HepG2 (cell line): ENCODE results near the gene CACNG7. TPM values are rescaled to one million over a fixed set of nuclear protein-coding genes. Genes with fewer than 3 reads are reported as not detected.

Experiments used
- ARHGAP35 ChIP-seq: sonication (generic); formaldehyde crosslinking; IDR thresholded peaks from 2 replicates; pipeline ENCODE4 v1.9.0; 2022; ENCODE audit warnings: mild to moderate bottlenecking, inconsistent platforms, moderate library complexity, missing genetic modification reagents, borderline replicate concordance
- ARNT2 ChIP-seq: sonication (generic); formaldehyde crosslinking; IDR thresholded peaks from 2 replicates; pipeline ENCODE4 v1.8.0; 2022; ENCODE audit warnings: mild to moderate bottlenecking, low read depth, missing genetic modification reagents, moderate library complexity
- CREM ChIP-seq, 2 experiments: sonication (generic) in 1 of 2; formaldehyde crosslinking in 1 of 2; IDR thresholded peaks; 2 replicates each; pipeline versions ENCODE4 v1.4.0 to v1.6.1; 2016 to 2020; ENCODE audit warnings: antibody characterized with exemption in 1 of 2, mild to moderate bottlenecking in 1 of 2, missing genetic modification reagents in 1 of 2
- ELF3 ChIP-seq: IDR thresholded peaks from 2 replicates; pipeline ENCODE4 v1.6.1; 2016; ENCODE audit warnings: missing genetic modification reagents, missing compliant biosample characterization
- POGZ ChIP-seq: sonication (generic); formaldehyde crosslinking; IDR thresholded peaks from 2 replicates; pipeline ENCODE4 v1.4.0; 2020; ENCODE audit warnings: mild to moderate bottlenecking, missing genetic modification reagents
- PRMT3 ChIP-seq: sonication (generic); formaldehyde crosslinking; IDR thresholded peaks from 2 replicates; pipeline ENCODE4 v1.8.1; 2022; ENCODE audit warnings: low read depth, mild to moderate bottlenecking, moderate library complexity, missing genetic modification reagents, borderline replicate concordance
- RARA ChIP-seq: IDR thresholded peaks from 2 replicates; pipeline ENCODE4 v1.6.1; 2016; ENCODE audit warnings: missing genetic modification reagents, missing compliant biosample characterization
- SALL1 ChIP-seq: sonication (generic); formaldehyde crosslinking; IDR thresholded peaks from 2 replicates; pipeline ENCODE4 v1.8.0; 2022; ENCODE audit warnings: mild to moderate bottlenecking, missing genetic modification reagents
- ZNF337 ChIP-seq: sonication (generic); formaldehyde crosslinking; IDR thresholded peaks from 2 replicates; pipeline ENCODE4 v1.5.1; 2020; ENCODE audit warnings: missing genetic modification reagents, low read depth, mild to moderate bottlenecking, borderline replicate concordance
- ZNF672 ChIP-seq: sonication (generic); formaldehyde crosslinking; IDR thresholded peaks from 2 replicates; pipeline ENCODE4 v1.8.1; 2022; ENCODE audit warnings: missing genetic modification reagents
- ZNF746 ChIP-seq: sonication (generic); formaldehyde crosslinking; IDR thresholded peaks from 2 replicates; pipeline ENCODE4 v1.8.0; 2022; ENCODE audit warnings: mild to moderate bottlenecking, missing genetic modification reagents
- ZSCAN22 ChIP-seq: sonication (generic); formaldehyde crosslinking; IDR thresholded peaks from 2 replicates; pipeline ENCODE4 v1.4.0; 2020; ENCODE audit warnings: mild to moderate bottlenecking, missing genetic modification reagents
- ZZZ3 ChIP-seq: sonication (generic); formaldehyde crosslinking; IDR thresholded peaks from 2 replicates; pipeline ENCODE4 v1.4.0; 2020; ENCODE audit warnings: missing genetic modification reagents, mild to moderate bottlenecking, borderline replicate concordance
- polyA plus RNA-seq, 8 experiments: library from polyadenylated mRNA; depleted of rRNA in 3 of 8; stranded (reverse) in 7 of 8; unstranded in 1 of 8; fragments of >200 nt; fragmentation: Illumina TruSeq in 4 of 8; extraction: Trizol in 4 of 8; gene quantifications; 2 replicates each; pipeline versions ENCODE4 v1.2.1 to v1.2.3, GENCODE V29; 2011 to 2016; ENCODE audit warnings: low read depth in 4 of 8, missing spikeins in 1 of 8, mixed read lengths in 1 of 8; ENCODE audit not compliant: insufficient read depth in 1 of 8
- total RNA-seq, 5 experiments: library from RNA; depleted of rRNA; stranded (reverse); fragments of >200 nt; fragmentation: Illumina TruSeq; extraction: Trizol; gene quantifications; 2 replicates each; pipeline ENCODE4 v1.2.3, GENCODE V29; 2016; ENCODE audit warnings: low read depth in 1 of 5
- TF ChIP-seq, protein P1 (sequence below): sonication (generic); formaldehyde crosslinking; IDR thresholded peaks from 2 replicates; pipeline ENCODE4 v1.4.0; 2020; ENCODE audit warnings: missing genetic modification reagents
- TF ChIP-seq, protein P2 (sequence below): sonication (generic); formaldehyde crosslinking; IDR thresholded peaks from 2 replicates; pipeline ENCODE4 v1.4.0; 2020; ENCODE audit warnings: missing genetic modification reagents
- TF ChIP-seq, protein P3 (sequence below): sonication (generic); formaldehyde crosslinking; conservative IDR thresholded peaks from 2 replicates; pipeline ENCODE4 v1.4.0; 2020; ENCODE audit warnings: mild to moderate bottlenecking, missing genetic modification reagents, moderate library complexity
- TF ChIP-seq, protein P4 (sequence below): sonication (generic); IDR thresholded peaks from 2 replicates; pipeline ENCODE4 v1.6.1; 2016; ENCODE audit warnings: low read depth, borderline replicate concordance
- TF ChIP-seq, protein P5 (sequence below): sonication (generic); formaldehyde crosslinking; IDR thresholded peaks from 2 replicates; pipeline ENCODE4 v1.4.0; 2020; ENCODE audit warnings: missing genetic modification reagents, borderline replicate concordance

Gene CACNG7
- total and polyA plus RNA-seq, 2 of the 13 experiments (the other 11 are each of a cell fraction or from before 2014, with no cell fraction given) = not detected

DNA sequence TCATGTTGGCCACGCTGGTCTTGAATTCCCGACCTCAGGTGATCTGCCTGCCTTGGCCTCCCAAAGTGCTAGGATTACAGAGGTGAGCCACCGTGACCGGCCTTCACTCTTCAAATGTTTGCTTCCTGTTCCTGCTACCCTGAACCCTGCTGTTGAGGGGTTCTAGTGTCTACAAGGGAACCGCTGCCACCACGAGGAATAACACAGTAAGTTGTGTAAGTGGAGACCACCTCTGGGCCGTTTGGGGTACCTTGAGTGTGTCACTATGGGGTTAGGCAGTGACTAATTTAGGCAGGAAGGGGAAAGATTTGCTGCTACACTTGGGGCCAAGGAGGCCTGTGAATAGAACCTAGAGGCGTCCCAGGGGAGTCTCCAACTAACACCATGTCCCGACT lies 43.6 kb upstream of the CACNG7 start (continued):
- TF ChIP-seq, protein P1, sequence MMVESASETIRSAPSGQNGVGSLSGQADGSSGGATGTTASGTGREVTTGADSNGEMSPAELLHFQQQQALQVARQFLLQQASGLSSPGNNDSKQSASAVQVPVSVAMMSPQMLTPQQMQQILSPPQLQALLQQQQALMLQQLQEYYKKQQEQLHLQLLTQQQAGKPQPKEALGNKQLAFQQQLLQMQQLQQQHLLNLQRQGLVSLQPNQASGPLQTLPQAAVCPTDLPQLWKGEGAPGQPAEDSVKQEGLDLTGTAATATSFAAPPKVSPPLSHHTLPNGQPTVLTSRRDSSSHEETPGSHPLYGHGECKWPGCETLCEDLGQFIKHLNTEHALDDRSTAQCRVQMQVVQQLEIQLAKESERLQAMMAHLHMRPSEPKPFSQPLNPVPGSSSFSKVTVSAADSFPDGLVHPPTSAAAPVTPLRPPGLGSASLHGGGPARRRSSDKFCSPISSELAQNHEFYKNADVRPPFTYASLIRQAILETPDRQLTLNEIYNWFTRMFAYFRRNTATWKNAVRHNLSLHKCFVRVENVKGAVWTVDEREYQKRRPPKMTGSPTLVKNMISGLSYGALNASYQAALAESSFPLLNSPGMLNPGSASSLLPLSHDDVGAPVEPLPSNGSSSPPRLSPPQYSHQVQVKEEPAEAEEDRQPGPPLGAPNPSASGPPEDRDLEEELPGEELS (CRISPR knock-in tag) = 0 out of 2 replicates have a peak, but pooled peaks have one; percentile 34
- TF ChIP-seq SALL1 (CRISPR knock-in tag) (peak; percentile 59), POGZ (CRISPR knock-in tag) (no peak), PRMT3 (CRISPR knock-in tag) (no peak), ZNF337 (CRISPR knock-in tag) (0 out of 2 replicates have a peak, but pooled peaks have one; percentile 15), ARNT2 (CRISPR knock-in tag) (0 out of 2 replicates have a peak, but pooled peaks have one; percentile 13), CREM (IDR thresholded peaks at IDR 0.05) (peak; percentile 38; the same call in 1 of the 2 replicates), CREM (CRISPR knock-in tag; IDR thresholded peaks at IDR 0.05) (no peak), ARHGAP35 (CRISPR knock-in tag) (no peak), ZSCAN22 (CRISPR knock-in tag) (0 out of 2 replicates have a peak, but pooled peaks have one; percentile 21), RARA (CRISPR knock-in tag) (peak; percentile 91), ELF3 (CRISPR knock-in tag) (peak; percentile 89), ZZZ3 (0 out of 2 replicates have a peak, but pooled peaks have one; percentile 47), ZNF672 (no peak), ZNF746 (CRISPR knock-in tag) (0 out of 2 replicates have a peak, but pooled peaks have one; percentile 29)
- TF ChIP-seq, protein P2, sequence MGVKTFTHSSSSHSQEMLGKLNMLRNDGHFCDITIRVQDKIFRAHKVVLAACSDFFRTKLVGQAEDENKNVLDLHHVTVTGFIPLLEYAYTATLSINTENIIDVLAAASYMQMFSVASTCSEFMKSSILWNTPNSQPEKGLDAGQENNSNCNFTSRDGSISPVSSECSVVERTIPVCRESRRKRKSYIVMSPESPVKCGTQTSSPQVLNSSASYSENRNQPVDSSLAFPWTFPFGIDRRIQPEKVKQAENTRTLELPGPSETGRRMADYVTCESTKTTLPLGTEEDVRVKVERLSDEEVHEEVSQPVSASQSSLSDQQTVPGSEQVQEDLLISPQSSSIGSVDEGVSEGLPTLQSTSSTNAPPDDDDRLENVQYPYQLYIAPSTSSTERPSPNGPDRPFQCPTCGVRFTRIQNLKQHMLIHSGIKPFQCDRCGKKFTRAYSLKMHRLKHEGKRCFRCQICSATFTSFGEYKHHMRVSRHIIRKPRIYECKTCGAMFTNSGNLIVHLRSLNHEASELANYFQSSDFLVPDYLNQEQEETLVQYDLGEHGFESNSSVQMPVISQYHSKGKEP (CRISPR knock-in tag) = 0 out of 2 replicates have a peak, but pooled peaks have one; percentile 39
- TF ChIP-seq, protein P3, sequence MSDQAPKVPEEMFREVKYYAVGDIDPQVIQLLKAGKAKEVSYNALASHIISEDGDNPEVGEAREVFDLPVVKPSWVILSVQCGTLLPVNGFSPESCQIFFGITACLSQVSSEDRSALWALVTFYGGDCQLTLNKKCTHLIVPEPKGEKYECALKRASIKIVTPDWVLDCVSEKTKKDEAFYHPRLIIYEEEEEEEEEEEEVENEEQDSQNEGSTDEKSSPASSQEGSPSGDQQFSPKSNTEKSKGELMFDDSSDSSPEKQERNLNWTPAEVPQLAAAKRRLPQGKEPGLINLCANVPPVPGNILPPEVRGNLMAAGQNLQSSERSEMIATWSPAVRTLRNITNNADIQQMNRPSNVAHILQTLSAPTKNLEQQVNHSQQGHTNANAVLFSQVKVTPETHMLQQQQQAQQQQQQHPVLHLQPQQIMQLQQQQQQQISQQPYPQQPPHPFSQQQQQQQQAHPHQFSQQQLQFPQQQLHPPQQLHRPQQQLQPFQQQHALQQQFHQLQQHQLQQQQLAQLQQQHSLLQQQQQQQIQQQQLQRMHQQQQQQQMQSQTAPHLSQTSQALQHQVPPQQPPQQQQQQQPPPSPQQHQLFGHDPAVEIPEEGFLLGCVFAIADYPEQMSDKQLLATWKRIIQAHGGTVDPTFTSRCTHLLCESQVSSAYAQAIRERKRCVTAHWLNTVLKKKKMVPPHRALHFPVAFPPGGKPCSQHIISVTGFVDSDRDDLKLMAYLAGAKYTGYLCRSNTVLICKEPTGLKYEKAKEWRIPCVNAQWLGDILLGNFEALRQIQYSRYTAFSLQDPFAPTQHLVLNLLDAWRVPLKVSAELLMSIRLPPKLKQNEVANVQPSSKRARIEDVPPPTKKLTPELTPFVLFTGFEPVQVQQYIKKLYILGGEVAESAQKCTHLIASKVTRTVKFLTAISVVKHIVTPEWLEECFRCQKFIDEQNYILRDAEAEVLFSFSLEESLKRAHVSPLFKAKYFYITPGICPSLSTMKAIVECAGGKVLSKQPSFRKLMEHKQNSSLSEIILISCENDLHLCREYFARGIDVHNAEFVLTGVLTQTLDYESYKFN (CRISPR knock-in tag) = peak; percentile 73
- TF ChIP-seq, protein P4, sequence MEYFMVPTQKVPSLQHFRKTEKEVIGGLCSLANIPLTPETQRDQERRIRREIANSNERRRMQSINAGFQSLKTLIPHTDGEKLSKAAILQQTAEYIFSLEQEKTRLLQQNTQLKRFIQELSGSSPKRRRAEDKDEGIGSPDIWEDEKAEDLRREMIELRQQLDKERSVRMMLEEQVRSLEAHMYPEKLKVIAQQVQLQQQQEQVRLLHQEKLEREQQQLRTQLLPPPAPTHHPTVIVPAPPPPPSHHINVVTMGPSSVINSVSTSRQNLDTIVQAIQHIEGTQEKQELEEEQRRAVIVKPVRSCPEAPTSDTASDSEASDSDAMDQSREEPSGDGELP = peak; percentile 21; the same call in 1 of the 2 replicates
- TF ChIP-seq, protein P5, sequence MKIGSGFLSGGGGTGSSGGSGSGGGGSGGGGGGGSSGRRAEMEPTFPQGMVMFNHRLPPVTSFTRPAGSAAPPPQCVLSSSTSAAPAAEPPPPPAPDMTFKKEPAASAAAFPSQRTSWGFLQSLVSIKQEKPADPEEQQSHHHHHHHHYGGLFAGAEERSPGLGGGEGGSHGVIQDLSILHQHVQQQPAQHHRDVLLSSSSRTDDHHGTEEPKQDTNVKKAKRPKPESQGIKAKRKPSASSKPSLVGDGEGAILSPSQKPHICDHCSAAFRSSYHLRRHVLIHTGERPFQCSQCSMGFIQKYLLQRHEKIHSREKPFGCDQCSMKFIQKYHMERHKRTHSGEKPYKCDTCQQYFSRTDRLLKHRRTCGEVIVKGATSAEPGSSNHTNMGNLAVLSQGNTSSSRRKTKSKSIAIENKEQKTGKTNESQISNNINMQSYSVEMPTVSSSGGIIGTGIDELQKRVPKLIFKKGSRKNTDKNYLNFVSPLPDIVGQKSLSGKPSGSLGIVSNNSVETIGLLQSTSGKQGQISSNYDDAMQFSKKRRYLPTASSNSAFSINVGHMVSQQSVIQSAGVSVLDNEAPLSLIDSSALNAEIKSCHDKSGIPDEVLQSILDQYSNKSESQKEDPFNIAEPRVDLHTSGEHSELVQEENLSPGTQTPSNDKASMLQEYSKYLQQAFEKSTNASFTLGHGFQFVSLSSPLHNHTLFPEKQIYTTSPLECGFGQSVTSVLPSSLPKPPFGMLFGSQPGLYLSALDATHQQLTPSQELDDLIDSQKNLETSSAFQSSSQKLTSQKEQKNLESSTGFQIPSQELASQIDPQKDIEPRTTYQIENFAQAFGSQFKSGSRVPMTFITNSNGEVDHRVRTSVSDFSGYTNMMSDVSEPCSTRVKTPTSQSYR (CRISPR knock-in tag) = no peak
